Muscle layer of colon (tissue), 2 donors: ENCODE measurements around the gene RTL10.

Experiments used
- H3K27ac ChIP-seq: one replicate; pipeline ENCODE4 v1.7.0; 2013; ENCODE audit warnings: low read depth, mild to moderate bottlenecking, low read length, moderate library complexity
- H3K27me3 ChIP-seq, 2 donors: one replicate each; pipeline ENCODE4 v1.7.0; 2013; ENCODE audit warnings: low read length in 2 of 2, mild to moderate bottlenecking in 2 of 2; ENCODE audit not compliant: insufficient read depth in 2 of 2, control insufficient read depth in 1 of 2
- H3K36me3 ChIP-seq: one replicate; pipeline ENCODE4 v1.7.0; 2013; ENCODE audit warnings: mild to moderate bottlenecking, low read length; ENCODE audit not compliant: insufficient read depth
- H3K4me1 ChIP-seq: one replicate; pipeline ENCODE4 v1.7.0; 2013; ENCODE audit warnings: mild to moderate bottlenecking, low read length; ENCODE audit not compliant: insufficient read depth
- H3K4me3 ChIP-seq, 2 donors: one replicate each; pipeline ENCODE4 v1.7.0; 2013; ENCODE audit warnings: low read length in 2 of 2, low read depth in 1 of 2, mild to moderate bottlenecking in 1 of 2, moderate library complexity in 1 of 2
- H3K9ac ChIP-seq: one replicate; pipeline ENCODE4 v1.7.0; 2013; ENCODE audit warnings: low read length
- H3K9me3 ChIP-seq: one replicate; pipeline ENCODE4 v1.7.0; 2013; ENCODE audit warnings: mild to moderate bottlenecking, low read length
- donor health status: abdominal sarcoma.
- donor health status: Adenocarcinoma of cecum.

The RTL10 gene

GRCh38 chr22:19879246-19879570 lies 24.5 kb upstream of the RTL10 start:
- Histone ChIP-seq H3K9me3 (no peaks in the 10 kb centered on the region), H3K27ac (no peak overlapping the region), H3K4me3 (no peak overlapping the region), H3K36me3 (no peaks in the 10 kb centered on the region), H3K27me3 (no peaks in the 10 kb centered on the region), H3K9ac (no peak overlapping the region), H3K4me1 (peaks cover 18% of the 10 kb centered on the region)

- H3K27ac ChIP-seq, result no peak overlapping the region
- H3K9ac ChIP-seq, result no peak overlapping the region
- H3K36me3 ChIP-seq, result no peaks in the 10 kb centered on the region
- no peaks in the 10 kb centered on the region for H3K27me3 ChIP-seq
- peaks cover 18% of the 10 kb centered on the region for H3K4me1 ChIP-seq
- no peaks in the 10 kb centered on the region for H3K9me3 ChIP-seq
- H3K4me3 ChIP-seq, result no peak overlapping the region
Measured at GRCh38 chr22:19878461-19879245, 24.0 kb upstream of the RTL10 start.

GRCh38 chr22:19877626-19878339 lies 23.1 kb upstream of the RTL10 start:
- Histone ChIP-seq H3K27me3 (peaks cover 0 to 4% of the 10 kb centered on the region in 2 donors), H3K9ac (no peak overlapping the region), H3K4me1 (peaks cover 18% of the 10 kb centered on the region), H3K4me3 (no peak overlapping the region), H3K27ac (no peak overlapping the region), H3K9me3 (no peaks in the 10 kb centered on the region), H3K36me3 (no peaks in the 10 kb centered on the region)

- no peak overlapping the region for H3K27ac ChIP-seq
- peaks cover 0 to 4% of the 10 kb centered on the region in 2 donors for H3K27me3 ChIP-seq
- peaks cover 18% of the 10 kb centered on the region for H3K4me1 ChIP-seq
- H3K9me3 ChIP-seq, result no peaks in the 10 kb centered on the region
- no peaks in the 10 kb centered on the region for H3K36me3 ChIP-seq
- no peak overlapping the region for H3K9ac ChIP-seq
- no peak overlapping the region for H3K4me3 ChIP-seq
Measured at GRCh38 chr22:19876941-19877625, 22.4 kb upstream of the RTL10 start.

GRCh38 chr22:19876314-19876940 lies 21.8 kb upstream of the RTL10 start:
- no peaks in the 10 kb centered on the region for H3K9me3 ChIP-seq
- H3K27ac ChIP-seq, result no peak overlapping the region
- no peak overlapping the region for H3K9ac ChIP-seq
- peaks cover 11% of the 10 kb centered on the region for H3K4me1 ChIP-seq
- no peak overlapping the region for H3K4me3 ChIP-seq
- H3K36me3 ChIP-seq, result no peaks in the 10 kb centered on the region
- peaks cover 0 to 4% of the 10 kb centered on the region in 2 donors for H3K27me3 ChIP-seq

- Histone ChIP-seq H3K4me1 (peaks cover 5% of the 10 kb centered on the region), H3K36me3 (no peaks in the 10 kb centered on the region), H3K9ac (no peak overlapping the region), H3K27ac (no peak overlapping the region), H3K4me3 (no peak overlapping the region), H3K27me3 (peaks cover 0 to 4% of the 10 kb centered on the region in 2 donors), H3K9me3 (no peaks in the 10 kb centered on the region)
Measured at GRCh38 chr22:19875531-19876313, 21.0 kb upstream of the RTL10 start.

- no peaks in the 10 kb centered on the region for H3K9me3 ChIP-seq
- no peak overlapping the region for H3K27ac ChIP-seq
- no peak overlapping the region for H3K4me3 ChIP-seq
- H3K36me3 ChIP-seq, result no peaks in the 10 kb centered on the region
- H3K27me3 ChIP-seq, result peaks cover 0 to 4% of the 10 kb centered on the region in 2 donors
- no peaks in the 10 kb centered on the region for H3K4me1 ChIP-seq
- no peak overlapping the region for H3K9ac ChIP-seq
Measured at GRCh38 chr22:19875061-19875530, 20.4 kb upstream of the RTL10 start.

- H3K4me3 ChIP-seq, result no peak overlapping the region
- no peaks in the 10 kb centered on the region for H3K9me3 ChIP-seq
- H3K36me3 ChIP-seq, result no peaks in the 10 kb centered on the region
- no peak overlapping the region for H3K27ac ChIP-seq
- H3K27me3 ChIP-seq, result peaks cover 0 to 4% of the 10 kb centered on the region in 2 donors
- H3K4me1 ChIP-seq, result no peaks in the 10 kb centered on the region
- H3K9ac ChIP-seq, result no peak overlapping the region
Measured at GRCh38 chr22:19874307-19875060, 19.8 kb upstream of the RTL10 start.

- H3K4me3 ChIP-seq, result no peak overlapping the region
- no peaks in the 10 kb centered on the region for H3K36me3 ChIP-seq
- no peaks in the 10 kb centered on the region for H3K9me3 ChIP-seq
- no peak overlapping the region for H3K9ac ChIP-seq
- H3K27ac ChIP-seq, result no peak overlapping the region
- H3K4me1 ChIP-seq, result no peaks in the 10 kb centered on the region
- H3K27me3 ChIP-seq, result peaks cover 0 to 4% of the 10 kb centered on the region in 2 donors
Measured at GRCh38 chr22:19873960-19874306, 19.3 kb upstream of the RTL10 start.

GRCh38 chr22:19873138-19873959 lies 18.7 kb upstream of the RTL10 start:
- no peak overlapping the region for H3K27ac ChIP-seq

More at GRCh38 chr22:19873138-19873959, 18.7 kb upstream of the RTL10 start:
- Histone ChIP-seq H3K9ac (no peak overlapping the region), H3K36me3 (no peaks in the 10 kb centered on the region), H3K4me1 (no peaks in the 10 kb centered on the region), H3K27me3 (peaks cover 0 to 4% of the 10 kb centered on the region in 2 donors), H3K9me3 (no peaks in the 10 kb centered on the region), H3K4me3 (no peak overlapping the region)
